ENCODE data around the gene MAP3K5. TPM values are rescaled to one million over a fixed set of nuclear protein-coding genes. Genes with fewer than 3 reads are reported as not detected.

The MAP3K5 gene
- total RNA-seq, 1 donor from 2014 or later: 4.7 TPM

- H3K27ac Mint-ChIP-seq: no peak overlapping the region
- peaks cover 4% of the 10 kb centered on the region for H3K36me3 Mint-ChIP-seq
- TF ChIP-seq CTCF (conservative IDR thresholded peaks at IDR 0.05): no peak
- peaks cover 34% of the 10 kb centered on the region for H3K27me3 Mint-ChIP-seq
- DNase-seq (ENCODE audit: extremely low spot score, unreplicated experiment): no peak
- H3K4me3 Mint-ChIP-seq: no peak overlapping the region
- peaks cover 17% of the 10 kb centered on the region for H3K4me1 Mint-ChIP-seq (ENCODE audit: unreplicated experiment)
- H3K9me3 Mint-ChIP-seq: no peaks in the 10 kb centered on the region
These were observed 244.4 kb downstream of the MAP3K5 start for GRCh38 chr6:136547871-136548270.

- no peak for DNase-seq (ENCODE audit: extremely low spot score, unreplicated experiment)
- peak overlapping the region; percentile 15 for H3K4me3 Mint-ChIP-seq
- peak; percentile 73 for TF ChIP-seq CTCF (conservative IDR thresholded peaks at IDR 0.05)
- peaks cover 4% of the 10 kb centered on the region for H3K36me3 Mint-ChIP-seq
- H3K27me3 Mint-ChIP-seq: peaks cover 28% of the 10 kb centered on the region
- no peaks in the 10 kb centered on the region for H3K9me3 Mint-ChIP-seq
- no peak overlapping the region for H3K27ac Mint-ChIP-seq
- peaks cover 17% of the 10 kb centered on the region for H3K4me1 Mint-ChIP-seq (ENCODE audit: unreplicated experiment)
These were observed 244.9 kb downstream of the MAP3K5 start for GRCh38 chr6:136547336-136547735.

- H3K4me3 Mint-ChIP-seq: no peak overlapping the region
- no peak overlapping the region for H3K27ac Mint-ChIP-seq
- no peak for TF ChIP-seq CTCF (conservative IDR thresholded peaks at IDR 0.05)
- H3K4me1 Mint-ChIP-seq (ENCODE audit: unreplicated experiment): peaks cover 15% of the 10 kb centered on the region
- DNase-seq (ENCODE audit: extremely low spot score, unreplicated experiment): no peak
- H3K9me3 Mint-ChIP-seq: no peaks in the 10 kb centered on the region
- peaks cover 21% of the 10 kb centered on the region for H3K27me3 Mint-ChIP-seq
- H3K36me3 Mint-ChIP-seq: peaks cover 4% of the 10 kb centered on the region
These were observed 245.9 kb downstream of the MAP3K5 start for GRCh38 chr6:136546331-136546730.

- Mint-ChIP-seq H3K4me1 (ENCODE audit: unreplicated experiment) (peaks cover 21% of the 10 kb centered on the region), H3K27ac (no peak overlapping the region), H3K4me3 (no peak overlapping the region), H3K36me3 (peaks cover 4% of the 10 kb centered on the region), H3K27me3 (peaks cover 12% of the 10 kb centered on the region), H3K9me3 (no peaks in the 10 kb centered on the region)
- no peak for TF ChIP-seq CTCF (conservative IDR thresholded peaks at IDR 0.05)
- no peak for DNase-seq (ENCODE audit: extremely low spot score, unreplicated experiment)
These were observed 248.0 kb downstream of the MAP3K5 start for GRCh38 chr6:136544326-136544725.

GRCh38 chr6:136541395-136541794, 250.9 kb downstream of the MAP3K5 start:
- Mint-ChIP-seq H3K4me1 (ENCODE audit: unreplicated experiment) (peaks cover 14% of the 10 kb centered on the region), H3K9me3 (no peaks in the 10 kb centered on the region), H3K27me3 (no peaks in the 10 kb centered on the region), H3K27ac (no peak overlapping the region), H3K36me3 (peaks cover 4% of the 10 kb centered on the region), H3K4me3 (no peak overlapping the region)
- DNase-seq (ENCODE audit: extremely low spot score, unreplicated experiment): no peak
- no peak for TF ChIP-seq CTCF (conservative IDR thresholded peaks at IDR 0.05)

All from type B pancreatic cell (in vitro differentiated cells).